SK-N-SH (cell line): ENCODE data around the gene CGGBP1. TPM values are rescaled to one million over a fixed set of nuclear protein-coding genes. Genes with fewer than 3 reads are reported as not detected.

ENCODE experiments used
- CTCF ChIA-PET: fragments of 300-600, 350-600 bp; formaldehyde crosslinking; extraction: SDS; loops from one replicate; lab custom pipeline; 2021; lab: Yijun Ruan, JAX
- POLR2A ChIA-PET: fragments of 350-600 bp; sonication (Branson Sonifier 250); formaldehyde crosslinking; extraction: SDS; loops from one replicate; lab custom pipeline; 2020; ENCODE audit warnings: antibody characterized with exemption, inconsistent platforms; lab: Yijun Ruan, JAX
- DNase-seq: peaks from one replicate; pipeline ENCODE4 v3.0.0; 2012
- H2AFZ ChIP-seq: fragments of 200-600 bp; sonication (generic); 2 replicates; pipeline ENCODE4 v1.8.1; 2016; ENCODE audit warnings: antibody characterized with exemption, mild to moderate bottlenecking, low read depth
- H3F3A ChIP-seq: fragments of 200-600 bp; sonication (generic); replicated peaks from 2 replicates; pipeline ENCODE3; 2016; ENCODE audit warnings: antibody characterized with exemption, mild to moderate bottlenecking; ENCODE audit not compliant: insufficient read depth
- H3K27ac ChIP-seq, 2 experiments: fragments of 200-500 bp in 1 of 2; fragments of 200-600 bp in 1 of 2; sonication (Bioruptor generic) in 1 of 2; sonication (generic), shearing (Covaris generic) in 1 of 2; 2 replicates each; pipeline versions ENCODE4 v1.5.1 to v1.6.1; 2014 to 2016; ENCODE audit warnings: low read depth in 2 of 2, inconsistent platforms in 1 of 2, low read length in 1 of 2, mild to moderate bottlenecking in 1 of 2, mixed read lengths in 1 of 2
- H3K27me3 ChIP-seq: fragments of 200-600 bp; sonication (generic), shearing (Covaris generic); 2 replicates; pipeline ENCODE4 v1.6.1; 2016; ENCODE audit warnings: mixed run types; ENCODE audit not compliant: insufficient read depth
- H3K36me3 ChIP-seq, 2 experiments: fragments of 200-500 bp in 1 of 2; fragments of 200-600 bp in 1 of 2; sonication (Bioruptor generic) in 1 of 2; sonication (generic) in 1 of 2; replicated peaks in 1 of 2; 2 replicates each; pipeline versions ENCODE3 to v1.5.1; 2014 to 2016; ENCODE audit warnings: low read length in 1 of 2, mild to moderate bottlenecking in 1 of 2; ENCODE audit not compliant: insufficient read depth in 2 of 2, control insufficient read depth in 1 of 2
- H3K4me1 ChIP-seq, 2 experiments: fragments of 200-500 bp in 1 of 2; fragments of 200-600 bp in 1 of 2; sonication (Bioruptor generic) in 1 of 2; sonication (generic), shearing (Covaris generic) in 1 of 2; 2 replicates each; pipeline versions ENCODE4 v1.5.1 to v1.6.1; 2014 to 2016; ENCODE audit warnings: low read depth in 1 of 2, low read length in 1 of 2, mixed run types in 1 of 2; ENCODE audit not compliant: insufficient read depth in 2 of 2, control insufficient read depth in 1 of 2
- H3K4me2 ChIP-seq: fragments of 200-600 bp; sonication (generic), shearing (Covaris generic); 2 replicates; pipeline ENCODE4 v1.6.1; 2017; ENCODE audit warnings: mixed run types
- H3K4me3 ChIP-seq, 2 experiments: fragments of 200-500 bp in 1 of 2; fragments of 200-600 bp in 1 of 2; sonication (Bioruptor generic) in 1 of 2; sonication (generic), shearing (Covaris generic) in 1 of 2; 2 replicates each; pipeline versions ENCODE4 v1.5.1 to v1.8.1; 2014 to 2016; ENCODE audit warnings: low read depth in 2 of 2, inconsistent platforms in 1 of 2, low read length in 1 of 2, mild to moderate bottlenecking in 1 of 2, mixed read lengths in 1 of 2, moderate library complexity in 1 of 2
- H3K79me2 ChIP-seq: fragments of 200-600 bp; sonication (generic); 2 replicates; pipeline ENCODE4 v1.8.1; 2017; ENCODE audit warnings: mild to moderate bottlenecking; ENCODE audit not compliant: insufficient read depth
- H3K9ac ChIP-seq: fragments of 200-600 bp; sonication (generic); 2 replicates; pipeline ENCODE4 v1.6.1; 2017; ENCODE audit warnings: mixed run types
- H3K9me2 ChIP-seq: fragments of 200-600 bp; sonication (generic); 2 replicates; pipeline ENCODE4 v1.6.1; 2017; ENCODE audit warnings: mixed run types
- H3K9me3 ChIP-seq: fragments of 200-600 bp; sonication (generic); 2 replicates; pipeline ENCODE4 v1.6.1; 2017; ENCODE audit warnings: mixed run types, mild to moderate bottlenecking, moderate library complexity
- H4K20me1 ChIP-seq: fragments of 200-600 bp; sonication (generic); 2 replicates; pipeline ENCODE4 v1.6.1; 2017; ENCODE audit warnings: mild to moderate bottlenecking, mixed run types; ENCODE audit not compliant: insufficient read depth
- FOXM1 ChIP-seq: IDR thresholded peaks from 2 replicates; pipeline ENCODE4 v1.4.0; 2012; ENCODE audit warnings: low read depth, mild to moderate bottlenecking
- GABPA ChIP-seq: IDR thresholded peaks from 2 replicates; pipeline ENCODE4 v1.4.0; 2012; ENCODE audit warnings: low read depth, mild to moderate bottlenecking
- JUND ChIP-seq: IDR thresholded peaks from 2 replicates; pipeline ENCODE4 v1.4.0; 2012
- MXI1 ChIP-seq: IDR thresholded peaks from 2 replicates; pipeline ENCODE4 v1.6.1; 2012; ENCODE audit warnings: mild to moderate bottlenecking, low read depth, low read length, improper control_type of control experiment
- POLR2AphosphoS5 ChIP-seq: IDR thresholded peaks from 2 replicates; pipeline ENCODE4 v1.6.1; 2012; ENCODE audit warnings: low read depth, low read length
- RAD21 ChIP-seq: IDR thresholded peaks from 2 replicates; pipeline ENCODE4 v1.6.1; 2012; ENCODE audit warnings: mild to moderate bottlenecking, low read length
- RCOR1 ChIP-seq: fragments of 150-350 bp; IDR thresholded peaks from 2 replicates; pipeline ENCODE4 v1.6.1; 2017; ENCODE audit warnings: antibody characterized with exemption, low read length
- RXRA ChIP-seq: IDR thresholded peaks from 2 replicates; pipeline ENCODE4 v1.4.0; 2012; ENCODE audit warnings: low read depth, mild to moderate bottlenecking, borderline replicate concordance
- SMC3 ChIP-seq: IDR thresholded peaks from 2 replicates; pipeline ENCODE4 v1.6.1; 2012; ENCODE audit warnings: low read depth, low read length, improper control_type of control experiment
- TCF12 ChIP-seq: IDR thresholded peaks from 2 replicates; pipeline ENCODE4 v1.4.0; 2012
- TEAD4 ChIP-seq: IDR thresholded peaks from 2 replicates; pipeline ENCODE4 v1.4.0; 2012; ENCODE audit warnings: mild to moderate bottlenecking, borderline replicate concordance; ENCODE audit not compliant: insufficient read depth
- WGBS: methylation state at CpG from one replicate; pipeline ENCODE4 v1.1.6; 2017; ENCODE audit warnings: low lambda C conversion rate; 5-methylcytosine and 5-hydroxymethylcytosine counted together
- polyA plus RNA-seq, 3 experiments: library from polyadenylated mRNA; depleted of rRNA; stranded (reverse); fragments of >200 nt; gene quantifications; 2 replicates each; pipeline ENCODE4 v1.2.3, GENCODE V29; 2012
- TF ChIP-seq, protein P1 (sequence below): fragments of 150-350 bp; IDR thresholded peaks from 2 replicates; pipeline ENCODE4 v1.6.1; 2017; ENCODE audit warnings: antibody characterized with exemption, low read length, low read depth, borderline replicate concordance
- TF ChIP-seq, protein P2 (sequence below): IDR thresholded peaks from 2 replicates; pipeline ENCODE4; 2012
- TF ChIP-seq, protein P3 (sequence below): fragments of 150-350 bp; IDR thresholded peaks from 2 replicates; pipeline ENCODE4 v1.6.1; 2016; ENCODE audit warnings: mild to moderate bottlenecking, low read depth, low read length
- TF ChIP-seq, protein P4 (sequence below): IDR thresholded peaks from 2 replicates; pipeline ENCODE4 v1.4.0; 2012; ENCODE audit warnings: low read depth, borderline replicate concordance
- TF ChIP-seq, protein P5 (sequence below): IDR thresholded peaks from 2 replicates; pipeline ENCODE4 v1.6.1; 2012; ENCODE audit warnings: mild to moderate bottlenecking, low read depth, low read length, moderate library complexity
- TF ChIP-seq, protein P6 (sequence below): fragments of 200-600 bp; sonication (generic); IDR thresholded peaks from 2 replicates; pipeline ENCODE4 v1.6.1; 2017; ENCODE audit warnings: antibody characterized with exemption, mild to moderate bottlenecking, moderate library complexity
- TF ChIP-seq, protein P7 (sequence below): IDR thresholded peaks from 2 replicates; pipeline ENCODE4 v1.4.0; 2012; ENCODE audit warnings: low read depth

The CGGBP1 gene
- polyA plus RNA-seq, 1 of the 3 experiments (the other 2 are of a cell fraction), result 34.5 TPM

DNA sequence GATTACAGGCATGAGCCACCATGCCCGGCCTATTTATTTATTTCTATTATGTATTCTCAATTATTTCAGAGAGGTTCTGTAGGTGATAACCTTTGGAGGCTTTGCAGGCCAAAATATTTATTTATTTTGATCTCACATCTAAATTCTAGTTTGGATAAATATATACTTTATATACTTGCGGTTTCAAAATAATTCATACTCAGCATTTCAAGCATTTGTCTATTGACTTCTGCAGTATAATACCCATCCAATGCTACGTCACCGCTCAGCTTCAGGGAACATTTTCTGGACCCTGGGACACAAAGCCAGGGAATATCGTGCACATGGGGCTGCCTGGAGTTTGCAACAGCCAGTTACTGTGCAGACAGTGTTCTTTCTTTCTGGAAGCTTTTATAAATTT lies 22.6 kb downstream of the CGGBP1 start (continued):
- TF ChIP-seq, protein P1, sequence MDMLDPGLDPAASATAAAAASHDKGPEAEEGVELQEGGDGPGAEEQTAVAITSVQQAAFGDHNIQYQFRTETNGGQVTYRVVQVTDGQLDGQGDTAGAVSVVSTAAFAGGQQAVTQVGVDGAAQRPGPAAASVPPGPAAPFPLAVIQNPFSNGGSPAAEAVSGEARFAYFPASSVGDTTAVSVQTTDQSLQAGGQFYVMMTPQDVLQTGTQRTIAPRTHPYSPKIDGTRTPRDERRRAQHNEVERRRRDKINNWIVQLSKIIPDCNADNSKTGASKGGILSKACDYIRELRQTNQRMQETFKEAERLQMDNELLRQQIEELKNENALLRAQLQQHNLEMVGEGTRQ, result no peak
- no peak for TF ChIP-seq SMC3
- no peak for TF ChIP-seq RCOR1

DNA sequence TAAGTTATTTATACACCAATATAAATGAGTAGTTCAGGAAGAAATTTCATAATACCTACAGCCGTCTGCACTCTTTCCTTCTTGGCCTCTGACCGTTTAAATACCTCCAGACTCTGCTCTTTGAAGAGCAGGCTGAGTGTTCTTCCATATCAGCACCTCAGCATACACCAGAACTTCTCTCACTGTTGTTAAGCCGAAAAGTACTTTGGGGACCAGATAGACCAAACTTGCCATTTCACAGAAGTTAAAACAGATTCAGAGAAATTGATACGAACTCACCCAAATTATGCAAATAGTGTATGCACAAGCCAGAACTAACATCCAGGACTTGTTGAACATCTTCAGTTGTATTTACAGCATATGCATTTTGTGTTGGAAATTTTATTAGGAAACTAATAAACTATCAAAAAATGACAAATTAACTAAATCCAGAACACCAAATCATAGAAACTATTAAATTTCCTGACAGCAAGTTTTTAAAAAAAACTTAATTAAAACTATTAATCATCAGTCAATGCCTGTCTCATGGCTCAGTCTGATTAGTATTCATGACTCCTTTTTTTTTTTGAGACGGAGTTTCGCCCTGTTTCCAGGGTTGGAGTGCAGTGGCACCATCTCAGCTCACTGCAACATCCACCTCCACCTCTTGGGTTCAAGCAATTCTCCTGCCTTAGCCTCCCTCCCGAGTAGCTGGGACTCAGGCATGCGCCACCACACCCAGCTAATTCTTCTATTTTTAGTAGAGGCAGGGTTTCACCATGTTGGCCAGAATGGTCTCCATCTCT lies 24.1 kb downstream of the CGGBP1 start:
- Histone ChIP-seq H3K79me2 (no peaks in the 10 kb centered on the region), H3K36me3 (no peaks in the 10 kb centered on the region), H3K9ac (no peak overlapping the region), H3K9me3 (no peaks in the 10 kb centered on the region), H3K4me1 (peaks cover 0 to 4% of the 10 kb centered on the region in 2 experiments; a peak in 2 of 4 replicates), H3K4me2 (no peak overlapping the region), H3K9me2 (no peaks in the 10 kb centered on the region), H3K27ac (no peak overlapping the region), H3K27me3 (no peaks in the 10 kb centered on the region), H2AFZ (no peak overlapping the region), H4K20me1 (no peaks in the 10 kb centered on the region), H3F3A (no peaks in the 10 kb centered on the region), H3K4me3 (no peak overlapping the region)
- DNase-seq, result no peak
- WGBS, result 80% methylated on average over 8 of the region's 8 CpGs
- ChIA-PET CTCF (no interaction called here), POLR2A (no interaction called here)
- TF ChIP-seq, protein P2, sequence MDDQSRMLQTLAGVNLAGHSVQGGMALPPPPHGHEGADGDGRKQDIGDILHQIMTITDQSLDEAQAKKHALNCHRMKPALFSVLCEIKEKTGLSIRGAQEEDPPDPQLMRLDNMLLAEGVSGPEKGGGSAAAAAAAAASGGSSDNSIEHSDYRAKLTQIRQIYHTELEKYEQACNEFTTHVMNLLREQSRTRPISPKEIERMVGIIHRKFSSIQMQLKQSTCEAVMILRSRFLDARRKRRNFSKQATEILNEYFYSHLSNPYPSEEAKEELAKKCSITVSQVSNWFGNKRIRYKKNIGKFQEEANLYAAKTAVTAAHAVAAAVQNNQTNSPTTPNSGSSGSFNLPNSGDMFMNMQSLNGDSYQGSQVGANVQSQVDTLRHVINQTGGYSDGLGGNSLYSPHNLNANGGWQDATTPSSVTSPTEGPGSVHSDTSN, result no peak
- TF ChIP-seq GABPA (no peak), TEAD4 (no peak), RAD21 (no peak), JUND (no peak), TCF12 (no peak), POLR2AphosphoS5 (no peak), RCOR1 (no peak), MXI1 (no peak), SMC3 (no peak), RXRA (no peak), FOXM1 (no peak)
- TF ChIP-seq, protein P3, sequence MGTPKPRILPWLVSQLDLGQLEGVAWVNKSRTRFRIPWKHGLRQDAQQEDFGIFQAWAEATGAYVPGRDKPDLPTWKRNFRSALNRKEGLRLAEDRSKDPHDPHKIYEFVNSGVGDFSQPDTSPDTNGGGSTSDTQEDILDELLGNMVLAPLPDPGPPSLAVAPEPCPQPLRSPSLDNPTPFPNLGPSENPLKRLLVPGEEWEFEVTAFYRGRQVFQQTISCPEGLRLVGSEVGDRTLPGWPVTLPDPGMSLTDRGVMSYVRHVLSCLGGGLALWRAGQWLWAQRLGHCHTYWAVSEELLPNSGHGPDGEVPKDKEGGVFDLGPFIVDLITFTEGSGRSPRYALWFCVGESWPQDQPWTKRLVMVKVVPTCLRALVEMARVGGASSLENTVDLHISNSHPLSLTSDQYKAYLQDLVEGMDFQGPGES, result no peak
- TF ChIP-seq, protein P4, sequence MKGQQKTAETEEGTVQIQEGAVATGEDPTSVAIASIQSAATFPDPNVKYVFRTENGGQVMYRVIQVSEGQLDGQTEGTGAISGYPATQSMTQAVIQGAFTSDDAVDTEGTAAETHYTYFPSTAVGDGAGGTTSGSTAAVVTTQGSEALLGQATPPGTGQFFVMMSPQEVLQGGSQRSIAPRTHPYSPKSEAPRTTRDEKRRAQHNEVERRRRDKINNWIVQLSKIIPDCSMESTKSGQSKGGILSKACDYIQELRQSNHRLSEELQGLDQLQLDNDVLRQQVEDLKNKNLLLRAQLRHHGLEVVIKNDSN, result no peak
- TF ChIP-seq, protein P5, sequence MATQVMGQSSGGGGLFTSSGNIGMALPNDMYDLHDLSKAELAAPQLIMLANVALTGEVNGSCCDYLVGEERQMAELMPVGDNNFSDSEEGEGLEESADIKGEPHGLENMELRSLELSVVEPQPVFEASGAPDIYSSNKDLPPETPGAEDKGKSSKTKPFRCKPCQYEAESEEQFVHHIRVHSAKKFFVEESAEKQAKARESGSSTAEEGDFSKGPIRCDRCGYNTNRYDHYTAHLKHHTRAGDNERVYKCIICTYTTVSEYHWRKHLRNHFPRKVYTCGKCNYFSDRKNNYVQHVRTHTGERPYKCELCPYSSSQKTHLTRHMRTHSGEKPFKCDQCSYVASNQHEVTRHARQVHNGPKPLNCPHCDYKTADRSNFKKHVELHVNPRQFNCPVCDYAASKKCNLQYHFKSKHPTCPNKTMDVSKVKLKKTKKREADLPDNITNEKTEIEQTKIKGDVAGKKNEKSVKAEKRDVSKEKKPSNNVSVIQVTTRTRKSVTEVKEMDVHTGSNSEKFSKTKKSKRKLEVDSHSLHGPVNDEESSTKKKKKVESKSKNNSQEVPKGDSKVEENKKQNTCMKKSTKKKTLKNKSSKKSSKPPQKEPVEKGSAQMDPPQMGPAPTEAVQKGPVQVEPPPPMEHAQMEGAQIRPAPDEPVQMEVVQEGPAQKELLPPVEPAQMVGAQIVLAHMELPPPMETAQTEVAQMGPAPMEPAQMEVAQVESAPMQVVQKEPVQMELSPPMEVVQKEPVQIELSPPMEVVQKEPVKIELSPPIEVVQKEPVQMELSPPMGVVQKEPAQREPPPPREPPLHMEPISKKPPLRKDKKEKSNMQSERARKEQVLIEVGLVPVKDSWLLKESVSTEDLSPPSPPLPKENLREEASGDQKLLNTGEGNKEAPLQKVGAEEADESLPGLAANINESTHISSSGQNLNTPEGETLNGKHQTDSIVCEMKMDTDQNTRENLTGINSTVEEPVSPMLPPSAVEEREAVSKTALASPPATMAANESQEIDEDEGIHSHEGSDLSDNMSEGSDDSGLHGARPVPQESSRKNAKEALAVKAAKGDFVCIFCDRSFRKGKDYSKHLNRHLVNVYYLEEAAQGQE, result no peak
- TF ChIP-seq, protein P6, sequence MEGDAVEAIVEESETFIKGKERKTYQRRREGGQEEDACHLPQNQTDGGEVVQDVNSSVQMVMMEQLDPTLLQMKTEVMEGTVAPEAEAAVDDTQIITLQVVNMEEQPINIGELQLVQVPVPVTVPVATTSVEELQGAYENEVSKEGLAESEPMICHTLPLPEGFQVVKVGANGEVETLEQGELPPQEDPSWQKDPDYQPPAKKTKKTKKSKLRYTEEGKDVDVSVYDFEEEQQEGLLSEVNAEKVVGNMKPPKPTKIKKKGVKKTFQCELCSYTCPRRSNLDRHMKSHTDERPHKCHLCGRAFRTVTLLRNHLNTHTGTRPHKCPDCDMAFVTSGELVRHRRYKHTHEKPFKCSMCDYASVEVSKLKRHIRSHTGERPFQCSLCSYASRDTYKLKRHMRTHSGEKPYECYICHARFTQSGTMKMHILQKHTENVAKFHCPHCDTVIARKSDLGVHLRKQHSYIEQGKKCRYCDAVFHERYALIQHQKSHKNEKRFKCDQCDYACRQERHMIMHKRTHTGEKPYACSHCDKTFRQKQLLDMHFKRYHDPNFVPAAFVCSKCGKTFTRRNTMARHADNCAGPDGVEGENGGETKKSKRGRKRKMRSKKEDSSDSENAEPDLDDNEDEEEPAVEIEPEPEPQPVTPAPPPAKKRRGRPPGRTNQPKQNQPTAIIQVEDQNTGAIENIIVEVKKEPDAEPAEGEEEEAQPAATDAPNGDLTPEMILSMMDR, result no peak
- TF ChIP-seq, protein P7, sequence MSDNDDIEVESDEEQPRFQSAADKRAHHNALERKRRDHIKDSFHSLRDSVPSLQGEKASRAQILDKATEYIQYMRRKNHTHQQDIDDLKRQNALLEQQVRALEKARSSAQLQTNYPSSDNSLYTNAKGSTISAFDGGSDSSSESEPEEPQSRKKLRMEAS, result no peak
